Stomach (tissue), 9 donors: ENCODE measurements around the gene GLYR1. TPM values are rescaled to one million over a fixed set of nuclear protein-coding genes. Genes with fewer than 3 reads are reported as not detected.

Experiments
- DNase-seq, 2 donors: peaks; one replicate each; pipeline versions ENCODE4 v3.0.0 to v3.0.0-alpha.2; 2013 to 2019
- H3K27ac ChIP-seq, 5 donors: fragments of 200-600 bp in 4 of 5; sonication (generic) in 4 of 5; one replicate each; pipeline ENCODE4 v1.5.1; 2013 to 2019; ENCODE audit warnings: mild to moderate bottlenecking in 1 of 5, moderate library complexity in 1 of 5
- H3K27me3 ChIP-seq, 3 donors: fragments of 200-600 bp; sonication (generic); one replicate each; pipeline ENCODE4 v1.5.1; 2017 to 2019; ENCODE audit warnings: mixed run types in 1 of 3
- H3K36me3 ChIP-seq, 4 donors: fragments of 200-600 bp; sonication (generic); 1 replicate in 3 of 4; 2 replicates in 1 of 4; pipeline ENCODE4 v1.5.1; 2016 to 2019
- H3K4me1 ChIP-seq, 4 donors: fragments of 200-600 bp; sonication (generic); one replicate each; pipeline ENCODE4 v1.5.1; 2016 to 2019
- H3K4me3 ChIP-seq, 4 donors: fragments of 200-600 bp; sonication (generic) in 3 of 4; one replicate each; pipeline ENCODE4 v1.5.1; 2016 to 2019; ENCODE audit warnings: mild to moderate bottlenecking in 1 of 4
- H3K9me3 ChIP-seq, 4 donors: fragments of 200-600 bp; sonication (generic); one replicate each; pipeline ENCODE4 v1.5.1; 2016 to 2019
- EP300 ChIP-seq: sonication (generic); formaldehyde crosslinking; IDR thresholded peaks from one replicate; pipeline ENCODE4 v1.6.1; 2017; ENCODE audit warnings: antibody characterized with exemption
- POLR2A ChIP-seq, 4 donors: fragments of 450-650 bp; IDR thresholded peaks; one replicate each; pipeline ENCODE4 v1.6.1; 2016; ENCODE audit warnings: antibody characterized with exemption in 4 of 4, control low read depth in 2 of 4, mild to moderate bottlenecking in 1 of 4, moderate library complexity in 1 of 4
- POLR2AphosphoS5 ChIP-seq, 3 donors: sonication (generic); formaldehyde crosslinking; IDR thresholded peaks; one replicate each; pipeline ENCODE4 v1.6.1; 2016; ENCODE audit warnings: antibody characterized with exemption in 3 of 3
- WGBS, 5 donors: extraction: QIAGEN DNeasy Blood & Tissue Kit in 3 of 5; methylation state at CpG; one replicate each; pipeline versions ENCODE4 v1.1.5 to v1.1.7; 2013 to 2018; 5-methylcytosine and 5-hydroxymethylcytosine counted together
- intact Hi-C: fragments of 100-400 bp; cut with DNase I; formaldehyde crosslinking; loops from one replicate; pipeline ENCODE4 v1.15.1; 2023; ENCODE audit warnings: low total_unique reads
- polyA plus RNA-seq, 3 donors: library from polyadenylated mRNA; stranded (reverse); fragments of 200-250 nt; gene quantifications; one replicate each; pipeline ENCODE4 v1.2.3, GENCODE V29; 2013
- small RNA-seq, 4 donors: library from RNA; depleted of rRNA; stranded (forward); fragments of <200 nt; gene quantifications; one replicate each; pipeline ENCODE3, GENCODE V24; 2016
- total RNA-seq, 5 donors: library from RNA; depleted of rRNA; stranded (reverse); fragments of >200 nt; gene quantifications; one replicate each; pipeline versions ENCODE4 v1.1.0 to v1.2.3, GENCODE V29; 2014 to 2016
- TF ChIP-seq, protein P1 (sequence below), 7 experiments: fragments of 450-650 bp in 4 of 7; fragments of 200-600 bp in 3 of 7; sonication (generic) in 3 of 7; IDR thresholded peaks; one replicate each; pipeline ENCODE4 v1.5.1; 2016 to 2019; ENCODE audit warnings: antibody characterized with exemption in 7 of 7, control low read depth in 2 of 7, mild to moderate bottlenecking in 1 of 7
- donor health status: healthy with polysubstance abuse.
- donor health status: Bipolar disorder and iron deficiency.
- donor health status: healthy.

GLYR1 gene
- total and polyA plus RNA-seq, 8 donors = 29.3 to 187 (median 62.8) TPM

DNA sequence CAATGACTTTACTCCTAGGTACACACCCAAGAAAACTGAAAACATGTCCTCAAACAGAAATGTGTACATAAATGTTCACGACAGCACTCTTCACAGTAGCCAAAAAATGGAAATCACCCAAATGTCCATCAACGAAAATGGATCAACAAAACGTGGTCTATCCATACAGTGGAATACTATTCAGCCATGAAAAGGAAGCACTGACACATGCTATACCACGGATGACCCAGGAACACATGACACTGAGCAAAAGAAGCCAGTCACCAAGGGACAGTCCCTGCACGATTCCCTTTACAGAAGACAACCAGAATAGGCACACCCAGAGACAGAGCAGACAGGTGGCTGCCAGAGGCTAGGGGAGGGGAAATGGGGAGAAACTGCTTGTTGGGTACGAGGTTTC lies 91.4 kb downstream of the GLYR1 start:
- WGBS, 5 donors = 95 to 98% (median 96%) methylated on average over 6 of the region's 6 CpGs
- peaks cover 54 to 100% (median 100%) of the 10 kb centered on the region in 4 donors for H3K36me3 ChIP-seq
- intact Hi-C loops = no loop called here
- no peaks in the 10 kb centered on the region for H3K27me3 ChIP-seq
- no peak for DNase-seq
- no peaks in the 10 kb centered on the region for H3K4me1 ChIP-seq
- H3K4me3 ChIP-seq = no peak overlapping the region
- no peak overlapping the region for H3K27ac ChIP-seq
- no peak for TF ChIP-seq POLR2A (IDR thresholded peaks at IDR 0.05)
- TF ChIP-seq, protein P1, sequence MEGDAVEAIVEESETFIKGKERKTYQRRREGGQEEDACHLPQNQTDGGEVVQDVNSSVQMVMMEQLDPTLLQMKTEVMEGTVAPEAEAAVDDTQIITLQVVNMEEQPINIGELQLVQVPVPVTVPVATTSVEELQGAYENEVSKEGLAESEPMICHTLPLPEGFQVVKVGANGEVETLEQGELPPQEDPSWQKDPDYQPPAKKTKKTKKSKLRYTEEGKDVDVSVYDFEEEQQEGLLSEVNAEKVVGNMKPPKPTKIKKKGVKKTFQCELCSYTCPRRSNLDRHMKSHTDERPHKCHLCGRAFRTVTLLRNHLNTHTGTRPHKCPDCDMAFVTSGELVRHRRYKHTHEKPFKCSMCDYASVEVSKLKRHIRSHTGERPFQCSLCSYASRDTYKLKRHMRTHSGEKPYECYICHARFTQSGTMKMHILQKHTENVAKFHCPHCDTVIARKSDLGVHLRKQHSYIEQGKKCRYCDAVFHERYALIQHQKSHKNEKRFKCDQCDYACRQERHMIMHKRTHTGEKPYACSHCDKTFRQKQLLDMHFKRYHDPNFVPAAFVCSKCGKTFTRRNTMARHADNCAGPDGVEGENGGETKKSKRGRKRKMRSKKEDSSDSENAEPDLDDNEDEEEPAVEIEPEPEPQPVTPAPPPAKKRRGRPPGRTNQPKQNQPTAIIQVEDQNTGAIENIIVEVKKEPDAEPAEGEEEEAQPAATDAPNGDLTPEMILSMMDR (IDR thresholded peaks at IDR 0.05) = no peak
- H3K9me3 ChIP-seq = no peaks in the 10 kb centered on the region

GRCh38 chr16:4754865-4755264 lies 92.2 kb downstream of the GLYR1 start:
- peaks cover 46 to 100% (median 100%) of the 10 kb centered on the region in 4 donors for H3K36me3 ChIP-seq
- H3K4me1 ChIP-seq = no peaks in the 10 kb centered on the region
- H3K27me3 ChIP-seq = no peaks in the 10 kb centered on the region
- WGBS, 5 donors = 97 to 99% (median 98%) methylated on average over 4 of the region's 4 CpGs
- DNase-seq = no peak
- no peak overlapping the region for H3K27ac ChIP-seq
- intact Hi-C loops = no loop called here
- no peak overlapping the region for H3K4me3 ChIP-seq
- no peaks in the 10 kb centered on the region for H3K9me3 ChIP-seq
- no peak for TF ChIP-seq POLR2AphosphoS5 (IDR thresholded peaks at IDR 0.05)
- TF ChIP-seq, protein P1 (IDR thresholded peaks at IDR 0.05) = no peak
- no peak for TF ChIP-seq EP300
- TF ChIP-seq POLR2A (IDR thresholded peaks at IDR 0.05) = no peak

GRCh38 chr16:4753227-4753626 lies 93.9 kb downstream of the GLYR1 start:
- intact Hi-C loops = no loop called here
- DNase-seq = no peak
- Histone ChIP-seq H3K4me1 (no peaks in the 10 kb centered on the region), H3K9me3 (no peaks in the 10 kb centered on the region), H3K36me3 (peaks cover 40 to 100% (median 96%) of the 10 kb centered on the region in 4 donors), H3K27me3 (no peaks in the 10 kb centered on the region), H3K27ac (no peak overlapping the region), H3K4me3 (no peak overlapping the region)
- no peak for TF ChIP-seq EP300
- TF ChIP-seq, protein P1 (IDR thresholded peaks at IDR 0.05) = no peak
- TF ChIP-seq POLR2A (IDR thresholded peaks at IDR 0.05) = no peak
- no peak for TF ChIP-seq POLR2AphosphoS5 (IDR thresholded peaks at IDR 0.05)
- 89 to 93% (median 90%) methylated on average over 11 of the region's 11 CpGs for WGBS, 5 donors

Small RNAs within 50 kb of the gene (small RNA-seq; reads per million reads assigned to genes)
- 0 reads per million in 4 donors for gene RF00017

Other genes with a start within 250 kb of the GLYR1 start
- 10 to 100 TPM in 2 of 5 donors, 1 to 10 TPM in 2, under 1 TPM in 1; 0.58 to 77.2 (median 6.8) TPM for gene UBALD1, start 232.4 kb downstream of the GLYR1 start, total RNA-seq
- gene UBALD1, start 232.4 kb downstream of the GLYR1 start, polyA plus RNA-seq = 10 to 100 TPM; 17.2 to 41.3 (median 31.9) TPM
- gene MGRN1, start 222.5 kb downstream of the GLYR1 start, total RNA-seq = 100 to 1,000 TPM in 2 of 5 donors, 10 to 100 TPM in 3; 34.7 to 469 (median 91.4) TPM
- 10 to 100 TPM; 13.2 to 21.5 (median 17.9) TPM for gene MGRN1, start 222.5 kb downstream of the GLYR1 start, polyA plus RNA-seq
- gene NUDT16L1, start 153.7 kb downstream of the GLYR1 start, total RNA-seq = 10 to 100 TPM in 4 of 5 donors, 1 to 10 TPM in 1; 3.5 to 48.2 (median 44.2) TPM
- gene NUDT16L1, start 153.7 kb downstream of the GLYR1 start, polyA plus RNA-seq = 10 to 100 TPM; 31.9 to 37.2 (median 33.3) TPM
- gene ANKS3, start 113.0 kb downstream of the GLYR1 start, total RNA-seq = 100 to 1,000 TPM in 1 of 5 donors, 10 to 100 TPM in 4; 11.6 to 183 (median 33.5) TPM
- 10 to 100 TPM; 16.2 to 25.0 (median 24.3) TPM for gene ANKS3, start 113.0 kb downstream of the GLYR1 start, polyA plus RNA-seq
- 1 to 10 TPM in 1 of 5 donors, not detected in 4; 1.8 TPM for gene DNAAF8, start 112.8 kb downstream of the GLYR1 start, total RNA-seq
- gene DNAAF8, start 112.8 kb downstream of the GLYR1 start, polyA plus RNA-seq = 1 to 10 TPM in 1 of 3 donors, under 1 TPM in 1, not detected in 1; 0.68 to 1.2 TPM
- 10 to 100 TPM in 2 of 5 donors, 1 to 10 TPM in 2, under 1 TPM in 1; 0.45 to 19.3 (median 10.0) TPM for gene ZNF500, start 80.1 kb downstream of the GLYR1 start, total RNA-seq
- gene ZNF500, start 80.1 kb downstream of the GLYR1 start, polyA plus RNA-seq = 1 to 10 TPM; 1.8 to 4.3 (median 4.0) TPM
- not detected for gene SEPTIN12, start 58.9 kb downstream of the GLYR1 start, total RNA-seq
- gene SEPTIN12, start 58.9 kb downstream of the GLYR1 start, polyA plus RNA-seq = not detected
- 100 to 1,000 TPM in 3 of 5 donors, 10 to 100 TPM in 2; 20.5 to 732 (median 131) TPM for gene SMIM22, start 51.9 kb downstream of the GLYR1 start, total RNA-seq
- gene SMIM22, start 51.9 kb downstream of the GLYR1 start, polyA plus RNA-seq = 1,000 to 10,000 TPM in 2 of 3 donors, 100 to 1,000 TPM in 1; 481 to 1,027 (median 1,002) TPM
- 100 to 1,000 TPM in 1 of 5 donors, 10 to 100 TPM in 3, 1 to 10 TPM in 1; 6.1 to 350 (median 45.5) TPM for gene ROGDI, start 44.7 kb downstream of the GLYR1 start, total RNA-seq
- 10 to 100 TPM; 27.0 to 63.9 (median 46.1) TPM for gene ROGDI, start 44.7 kb downstream of the GLYR1 start, polyA plus RNA-seq
- 100 to 1,000 TPM in 1 of 5 donors, 10 to 100 TPM in 4; 34.0 to 319 (median 51.3) TPM for gene UBN1, start 193 bp upstream of the GLYR1 start, total RNA-seq
- 1 to 10 TPM; 5.4 to 9.3 (median 7.8) TPM for gene UBN1, start 193 bp upstream of the GLYR1 start, polyA plus RNA-seq
- 10 to 100 TPM; 11.4 to 98.8 (median 31.6) TPM for gene PPL, start 89.9 kb upstream of the GLYR1 start, total RNA-seq
- gene PPL, start 89.9 kb upstream of the GLYR1 start, polyA plus RNA-seq = 10 to 100 TPM in 2 of 3 donors, 1 to 10 TPM in 1; 5.8 to 96.8 (median 10.7) TPM
- gene SEC14L5, start 111.0 kb upstream of the GLYR1 start, total RNA-seq = 10 to 100 TPM in 1 of 5 donors, under 1 TPM in 2, not detected in 2; 0.43 to 30.3 (median 0.55) TPM
- under 1 TPM; 0.15 to 0.33 (median 0.19) TPM for gene SEC14L5, start 111.0 kb upstream of the GLYR1 start, polyA plus RNA-seq
- gene NAGPA, start 186.6 kb upstream of the GLYR1 start, total RNA-seq = 100 to 1,000 TPM in 2 of 5 donors, 10 to 100 TPM in 3; 19.6 to 139 (median 31.2) TPM
- 10 to 100 TPM; 10.0 to 19.4 (median 11.8) TPM for gene NAGPA, start 186.6 kb upstream of the GLYR1 start, polyA plus RNA-seq
- gene C16orf89, start 218.7 kb upstream of the GLYR1 start, total RNA-seq = 10 to 100 TPM in 4 of 5 donors, 1 to 10 TPM in 1; 7.6 to 81.3 (median 11.7) TPM
- gene C16orf89, start 218.7 kb upstream of the GLYR1 start, polyA plus RNA-seq = 100 to 1,000 TPM in 1 of 3 donors, 10 to 100 TPM in 2; 90.5 to 135 (median 96.5) TPM
- gene ALG1, start 224.6 kb upstream of the GLYR1 start, total RNA-seq = 10 to 100 TPM in 4 of 5 donors, 1 to 10 TPM in 1; 4.5 to 53.9 (median 27.5) TPM
- 10 to 100 TPM in 2 of 3 donors, 1 to 10 TPM in 1; 9.6 to 16.6 (median 11.2) TPM for gene ALG1, start 224.6 kb upstream of the GLYR1 start, polyA plus RNA-seq